BJ (cell line): ENCODE data around the gene TSKU. TPM values are rescaled to one million over a fixed set of nuclear protein-coding genes. Genes with fewer than 3 reads are reported as not detected.

ENCODE experiments used
- CTCF ChIA-PET: fragments of 350-600 bp; formaldehyde crosslinking; extraction: SDS; loops from one replicate; lab custom pipeline; 2021; ENCODE audit warnings: antibody characterized with exemption, inconsistent platforms; lab: Yijun Ruan, JAX
- POLR2A ChIA-PET: fragments of 300-600 bp; sonication (Branson Sonifier 250); formaldehyde crosslinking; extraction: SDS; loops from one replicate; lab custom pipeline; 2021; ENCODE audit warnings: antibody characterized with exemption; lab: Charles Lee
- DNase-seq: peaks from one replicate; pipeline ENCODE4 v3.0.0-alpha.2; 2011; ENCODE audit warnings: low read depth
- H3K27me3 ChIP-seq: 2 replicates; pipeline ENCODE4 v1.6.0; 2011; ENCODE audit warnings: low read length; ENCODE audit not compliant: control insufficient read depth, insufficient read depth
- H3K36me3 ChIP-seq: 2 replicates; pipeline ENCODE4 v1.5.1; 2011; ENCODE audit warnings: low read length; ENCODE audit not compliant: control insufficient read depth, insufficient read depth
- H3K4me3 ChIP-seq: 2 replicates; pipeline ENCODE4 v1.5.1; 2011; ENCODE audit warnings: low read depth, mild to moderate bottlenecking, control low read depth, low read length
- polyA plus RNA-seq: library from polyadenylated mRNA; depleted of rRNA; stranded (reverse); fragments of >200 nt; gene quantifications from 2 replicates; pipeline ENCODE4 v1.2.3, GENCODE V29; 2011
- TF ChIP-seq, protein P1 (sequence below): IDR thresholded peaks from 2 replicates; pipeline ENCODE4 v1.5.1; 2011; ENCODE audit warnings: low read depth, mild to moderate bottlenecking, control low read depth, inconsistent platforms, low read length, moderate library complexity; ENCODE audit not compliant: insufficient read depth

TSKU gene
- polyA plus RNA-seq, 1 experiment: 27.3 TPM

DNA sequence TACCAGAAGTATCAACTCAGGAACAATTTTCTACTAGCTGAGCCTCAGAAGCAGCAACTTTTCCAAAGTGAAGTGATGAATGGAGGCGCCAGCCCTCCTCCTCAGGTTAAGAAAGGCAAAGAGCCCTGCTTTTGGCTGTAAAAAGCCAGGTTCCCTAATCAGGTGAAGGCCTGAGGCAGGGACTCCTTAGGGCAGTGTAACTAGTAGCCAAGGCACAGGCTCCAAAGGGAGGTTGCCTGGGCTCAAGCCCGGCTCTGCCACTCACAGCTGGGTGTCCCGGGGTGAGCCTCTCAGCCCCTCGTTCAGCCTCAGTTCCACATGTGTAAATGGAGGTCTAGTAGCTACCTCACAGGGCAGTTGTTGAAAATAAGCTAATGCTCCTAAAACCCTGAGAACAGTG lies 19.5 kb downstream of the TSKU start:
- TF ChIP-seq, protein P1, sequence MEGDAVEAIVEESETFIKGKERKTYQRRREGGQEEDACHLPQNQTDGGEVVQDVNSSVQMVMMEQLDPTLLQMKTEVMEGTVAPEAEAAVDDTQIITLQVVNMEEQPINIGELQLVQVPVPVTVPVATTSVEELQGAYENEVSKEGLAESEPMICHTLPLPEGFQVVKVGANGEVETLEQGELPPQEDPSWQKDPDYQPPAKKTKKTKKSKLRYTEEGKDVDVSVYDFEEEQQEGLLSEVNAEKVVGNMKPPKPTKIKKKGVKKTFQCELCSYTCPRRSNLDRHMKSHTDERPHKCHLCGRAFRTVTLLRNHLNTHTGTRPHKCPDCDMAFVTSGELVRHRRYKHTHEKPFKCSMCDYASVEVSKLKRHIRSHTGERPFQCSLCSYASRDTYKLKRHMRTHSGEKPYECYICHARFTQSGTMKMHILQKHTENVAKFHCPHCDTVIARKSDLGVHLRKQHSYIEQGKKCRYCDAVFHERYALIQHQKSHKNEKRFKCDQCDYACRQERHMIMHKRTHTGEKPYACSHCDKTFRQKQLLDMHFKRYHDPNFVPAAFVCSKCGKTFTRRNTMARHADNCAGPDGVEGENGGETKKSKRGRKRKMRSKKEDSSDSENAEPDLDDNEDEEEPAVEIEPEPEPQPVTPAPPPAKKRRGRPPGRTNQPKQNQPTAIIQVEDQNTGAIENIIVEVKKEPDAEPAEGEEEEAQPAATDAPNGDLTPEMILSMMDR: no peak
- no peak for DNase-seq
- ChIA-PET CTCF (interaction anchor here (1.0 to 9.3 kb wide), 9 partner anchors 10 to 237 kb away, joined by 3 to 179 read pairs (median 5); no protein-coding TSS in a partner anchor), POLR2A (no interaction called here)
- no peaks in the 10 kb centered on the region; the same call in 1 of the 2 replicates for H3K36me3 ChIP-seq
- no peaks in the 10 kb centered on the region for H3K27me3 ChIP-seq
- no peak overlapping the region for H3K4me3 ChIP-seq

DNA sequence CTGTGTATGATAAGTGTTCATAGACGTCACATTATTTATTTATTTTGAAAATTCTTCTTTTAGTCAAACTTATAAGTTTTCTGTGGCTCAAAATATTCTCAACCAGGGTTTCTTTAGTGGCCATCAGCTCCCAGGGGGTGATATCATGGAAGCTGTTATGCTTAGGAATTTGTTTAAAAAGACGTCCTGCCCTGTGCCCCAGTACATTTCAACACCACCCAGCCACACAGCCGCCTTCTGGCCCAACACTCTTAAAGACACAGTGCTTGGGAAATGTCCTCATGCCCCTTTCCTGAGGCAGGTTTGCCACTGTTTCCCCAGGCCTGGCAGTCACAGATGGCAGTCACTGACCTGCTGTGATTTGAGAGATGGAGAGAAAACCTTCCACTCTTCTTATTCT lies 19.9 kb downstream of the TSKU start:
- Histone ChIP-seq H3K27me3 (no peaks in the 10 kb centered on the region), H3K4me3 (no peak overlapping the region), H3K36me3 (no peaks in the 10 kb centered on the region; the same call in 1 of the 2 replicates)
- ChIA-PET CTCF (interaction anchor here (0.7 to 9.3 kb wide), 10 partner anchors 10 to 237 kb away, joined by 3 to 179 read pairs (median 4); no protein-coding TSS in a partner anchor), POLR2A (no interaction called here)
- TF ChIP-seq, protein P1: no peak
- no peak for DNase-seq

GRCh38 chr11:76803811-76804600 lies 20.9 kb downstream of the TSKU start:
- CTCF ChIA-PET: interaction anchor here (0.7 to 9.3 kb wide), 7 partner anchors 9 to 115 kb away, joined by 3 to 179 read pairs (median 12); no protein-coding TSS in a partner anchor
- POLR2A ChIA-PET: no interaction called here

GRCh38 chr11:76805206-76805913 lies 22.2 kb downstream of the TSKU start:
- Histone ChIP-seq H3K27me3 (no peaks in the 10 kb centered on the region), H3K36me3 (no peaks in the 10 kb centered on the region), H3K4me3 (no peak overlapping the region)
- no peak for DNase-seq
- TF ChIP-seq, protein P1: no peak
- ChIA-PET CTCF (interaction anchor here (0.6 to 9.3 kb wide), 9 partner anchors 10 to 1754 kb away, joined by 3 to 179 read pairs (median 4); no protein-coding TSS in a partner anchor), POLR2A (no interaction called here)

More at GRCh38 chr11:76803811-76804600, 20.9 kb downstream of the TSKU start:
- no peak overlapping the region for H3K4me3 ChIP-seq
- H3K36me3 ChIP-seq: no peaks in the 10 kb centered on the region
- DNase-seq: no peak
- H3K27me3 ChIP-seq: no peaks in the 10 kb centered on the region
- TF ChIP-seq, protein P1: no peak

- TF ChIP-seq, protein P1: no peak
- Histone ChIP-seq H3K27me3 (no peaks in the 10 kb centered on the region), H3K36me3 (no peaks in the 10 kb centered on the region), H3K4me3 (no peak overlapping the region)
- ChIA-PET CTCF (interaction anchor here (0.6 to 9.3 kb wide), 6 partner anchors 10 to 1366 kb away, joined by 3 to 179 read pairs (median 6); no protein-coding TSS in a partner anchor), POLR2A (no interaction called here)
- DNase-seq: no peak
Observed at GRCh38 chr11:76806131-76806530, 23.0 kb downstream of the TSKU start.
